A673 (cell line): ENCODE measurements around the gene MAN1B1. TPM values are rescaled to one million over a fixed set of nuclear protein-coding genes. Genes with fewer than 3 reads are reported as not detected.
"Not testable (repeated sequence)": the region's sequence is repeated elsewhere in the genome, so short reads cannot be mapped to it uniquely, and the experiment has no call there.

ENCODE experiments used
- BruUV-seq: library from RNA; stranded (reverse); fragments of 400-500 nt; replicated peaks from 2 replicates; lab custom pipeline; 2021; lab: Mats Ljungman, UMichigan
- CTCF ChIA-PET: fragments of 300-600 bp; sonication (Branson Sonifier 250); formaldehyde crosslinking; loops from one replicate; lab custom pipeline; 2022; ENCODE audit warnings: antibody characterized with exemption; lab: Charles Lee
- POLR2A ChIA-PET: fragments of 300-600 bp; sonication (Branson Sonifier 250); formaldehyde crosslinking; loops from one replicate; lab custom pipeline; 2022; ENCODE audit warnings: antibody characterized with exemption; ENCODE audit not compliant: low non-redundant PET; lab: Charles Lee
- DNase-seq: peaks from one replicate; pipeline ENCODE4 v3.0.0-alpha.2; 2015; ENCODE audit warnings: low spot score
- H3K27ac ChIP-seq: fragments of 200-600 bp; sonication (generic); 2 replicates; pipeline ENCODE4 v1.5.1; 2016; ENCODE audit warnings: mixed run types, low read depth, mild to moderate bottlenecking, mixed read lengths, antibody characterized with exemption, low read length; ENCODE audit not compliant: poor library complexity, severe bottlenecking
- H3K27me3 ChIP-seq: fragments of 200-600 bp; sonication (generic); replicated peaks from 2 replicates; pipeline ENCODE4 v1.6.1; 2017; ENCODE audit warnings: mixed run types, low read depth, mild to moderate bottlenecking, mixed read lengths, antibody characterized with exemption, low read length; ENCODE audit not compliant: insufficient read depth, poor library complexity
- H3K36me3 ChIP-seq: fragments of 200-600 bp; sonication (generic); 2 replicates; pipeline ENCODE4 v1.6.1; 2016; ENCODE audit warnings: mixed run types, mild to moderate bottlenecking, mixed read lengths, antibody characterized with exemption, low read length; ENCODE audit not compliant: insufficient read depth, poor library complexity, severe bottlenecking
- H3K4me1 ChIP-seq: fragments of 200-600 bp; sonication (generic); 2 replicates; pipeline ENCODE4 v1.6.1; 2017; ENCODE audit warnings: mixed run types, mild to moderate bottlenecking, mixed read lengths, antibody characterized with exemption, low read length; ENCODE audit not compliant: insufficient read depth, poor library complexity, severe bottlenecking
- H3K4me3 ChIP-seq: fragments of 200-600 bp; sonication (generic); 2 replicates; pipeline ENCODE4 v1.5.1; 2016; ENCODE audit warnings: low read depth, mixed run types, mild to moderate bottlenecking, mixed read lengths, low read length; ENCODE audit not compliant: poor library complexity, severe bottlenecking
- H3K9me3 ChIP-seq: fragments of 200-600 bp; sonication (generic); 2 replicates; pipeline ENCODE4 v1.6.1; 2016; ENCODE audit warnings: mixed run types, low read depth, mild to moderate bottlenecking, mixed read lengths, antibody characterized with exemption, low read length; ENCODE audit not compliant: poor library complexity, severe bottlenecking
- EZH2 ChIP-seq: fragments of 200-600 bp; sonication (generic); IDR thresholded peaks from 2 replicates; pipeline ENCODE4 v1.6.1; 2017; ENCODE audit warnings: borderline replicate concordance, low read depth, mild to moderate bottlenecking, mixed read lengths, antibody characterized with exemption, low read length; ENCODE audit not compliant: poor library complexity, severe bottlenecking
- intact Hi-C: fragments of 100-400 bp; cut with micrococcal nuclease; formaldehyde crosslinking; loops from one replicate; pipeline ENCODE4 v1.10.0; 2022; ENCODE audit not compliant: unreplicated experiment
- total RNA-seq: library from RNA; stranded (reverse); gene quantifications from 2 replicates; pipeline ENCODE4 v1.2.3, GENCODE V29; 2021
- TF ChIP-seq, protein P1 (sequence below): fragments of 300-800, 200-600 bp; sonication (generic); conservative IDR thresholded peaks from 2 replicates; pipeline ENCODE4 v1.5.1; 2017; ENCODE audit warnings: low read depth, mild to moderate bottlenecking, antibody characterized with exemption, low read length, moderate library complexity, mixed read lengths

MAN1B1 gene
- total RNA-seq, 1 experiment from 2014 or later: 48.6 TPM

DNA sequence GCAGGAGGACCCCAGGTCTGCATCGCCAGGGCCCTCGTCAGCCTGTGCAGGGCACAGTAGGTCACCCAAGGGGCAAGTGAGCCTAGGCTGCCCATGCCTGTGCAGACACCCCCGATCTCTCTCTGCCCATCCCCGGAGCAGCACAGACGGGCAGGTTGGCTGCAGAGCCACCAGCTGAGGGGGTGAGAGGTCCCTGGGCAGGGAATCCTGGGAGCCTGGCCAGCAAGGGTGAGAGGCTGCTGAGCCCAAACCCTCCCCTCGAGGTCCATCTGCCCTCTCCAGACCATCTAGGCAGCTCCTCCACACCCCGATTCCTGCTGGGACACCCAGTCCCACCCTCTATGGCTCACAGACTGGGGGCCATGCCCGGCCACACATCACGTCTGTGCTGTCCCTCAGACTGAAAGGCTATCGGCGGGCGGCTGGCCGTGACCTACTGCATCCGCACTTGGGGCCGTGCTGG is 30.5 kb downstream of the MAN1B1 start:
- intact Hi-C loops: loop anchor here (5.0 kb wide), 1 partner anchor 70 kb away; the partner anchor contains the start of gene NPDC1
- Histone ChIP-seq H3K4me3 (no peak overlapping the region), H3K36me3 (peaks cover 10% of the 10 kb centered on the region), H3K27ac (no peak overlapping the region), H3K4me1 (peaks cover 7% of the 10 kb centered on the region), H3K27me3 (no peaks in the 10 kb centered on the region), H3K9me3 (no peaks in the 10 kb centered on the region)
- no peak for TF ChIP-seq EZH2
- TF ChIP-seq, protein P1, sequence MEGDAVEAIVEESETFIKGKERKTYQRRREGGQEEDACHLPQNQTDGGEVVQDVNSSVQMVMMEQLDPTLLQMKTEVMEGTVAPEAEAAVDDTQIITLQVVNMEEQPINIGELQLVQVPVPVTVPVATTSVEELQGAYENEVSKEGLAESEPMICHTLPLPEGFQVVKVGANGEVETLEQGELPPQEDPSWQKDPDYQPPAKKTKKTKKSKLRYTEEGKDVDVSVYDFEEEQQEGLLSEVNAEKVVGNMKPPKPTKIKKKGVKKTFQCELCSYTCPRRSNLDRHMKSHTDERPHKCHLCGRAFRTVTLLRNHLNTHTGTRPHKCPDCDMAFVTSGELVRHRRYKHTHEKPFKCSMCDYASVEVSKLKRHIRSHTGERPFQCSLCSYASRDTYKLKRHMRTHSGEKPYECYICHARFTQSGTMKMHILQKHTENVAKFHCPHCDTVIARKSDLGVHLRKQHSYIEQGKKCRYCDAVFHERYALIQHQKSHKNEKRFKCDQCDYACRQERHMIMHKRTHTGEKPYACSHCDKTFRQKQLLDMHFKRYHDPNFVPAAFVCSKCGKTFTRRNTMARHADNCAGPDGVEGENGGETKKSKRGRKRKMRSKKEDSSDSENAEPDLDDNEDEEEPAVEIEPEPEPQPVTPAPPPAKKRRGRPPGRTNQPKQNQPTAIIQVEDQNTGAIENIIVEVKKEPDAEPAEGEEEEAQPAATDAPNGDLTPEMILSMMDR: no peak
- DNase-seq: no peak
- ChIA-PET CTCF (interaction anchor here (1.6 kb wide), 1 partner anchor 119 kb away, joined by 4 read pairs; no protein-coding TSS in a partner anchor), POLR2A (no interaction called here)
- BruUV-seq: no TSS peak

DNA sequence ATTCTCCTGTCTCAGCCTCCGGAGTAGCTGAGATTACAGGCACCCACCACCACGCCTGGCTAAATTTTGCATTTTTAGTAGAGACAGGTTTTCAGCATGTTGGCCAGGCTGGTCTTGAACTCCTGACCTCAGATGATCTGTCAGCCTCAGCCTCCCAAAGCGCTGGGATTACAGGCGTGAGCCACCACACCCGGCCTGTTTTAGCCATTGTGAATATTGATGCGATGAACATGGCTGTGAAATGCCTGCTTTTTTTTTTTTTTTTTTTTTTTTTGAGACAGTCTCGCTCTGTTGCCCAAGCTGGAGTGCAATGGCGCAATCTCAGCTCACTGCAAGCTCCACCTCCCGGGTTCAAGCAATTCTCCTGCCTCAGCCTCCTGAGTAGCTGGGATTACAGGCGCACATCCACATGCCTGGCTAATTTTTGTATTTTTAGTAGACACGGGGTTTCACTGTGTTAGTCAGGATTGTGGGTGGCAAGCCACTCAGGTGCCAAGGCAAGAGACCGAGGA is 31.4 kb downstream of the MAN1B1 start:
- DNase-seq, H3K36me3 ChIP-seq, H3K4me3 ChIP-seq, H3K9me3 ChIP-seq, POLR2A ChIA-PET, H3K27ac ChIP-seq, H3K27me3 ChIP-seq, BruUV-seq, H3K4me1 ChIP-seq: not testable (repeated sequence)
- intact Hi-C loops: loop anchor here (1.0 to 5.0 kb wide), 2 partner anchors 71 to 109 kb away; partner anchors contain the start of genes NPDC1 and RNF224
- CTCF ChIA-PET: interaction anchor here (0.8 to 1.6 kb wide), 3 partner anchors 57 to 119 kb away, joined by 4 to 8 read pairs (median 6); partner anchors contain the start of gene RNF224

DNA sequence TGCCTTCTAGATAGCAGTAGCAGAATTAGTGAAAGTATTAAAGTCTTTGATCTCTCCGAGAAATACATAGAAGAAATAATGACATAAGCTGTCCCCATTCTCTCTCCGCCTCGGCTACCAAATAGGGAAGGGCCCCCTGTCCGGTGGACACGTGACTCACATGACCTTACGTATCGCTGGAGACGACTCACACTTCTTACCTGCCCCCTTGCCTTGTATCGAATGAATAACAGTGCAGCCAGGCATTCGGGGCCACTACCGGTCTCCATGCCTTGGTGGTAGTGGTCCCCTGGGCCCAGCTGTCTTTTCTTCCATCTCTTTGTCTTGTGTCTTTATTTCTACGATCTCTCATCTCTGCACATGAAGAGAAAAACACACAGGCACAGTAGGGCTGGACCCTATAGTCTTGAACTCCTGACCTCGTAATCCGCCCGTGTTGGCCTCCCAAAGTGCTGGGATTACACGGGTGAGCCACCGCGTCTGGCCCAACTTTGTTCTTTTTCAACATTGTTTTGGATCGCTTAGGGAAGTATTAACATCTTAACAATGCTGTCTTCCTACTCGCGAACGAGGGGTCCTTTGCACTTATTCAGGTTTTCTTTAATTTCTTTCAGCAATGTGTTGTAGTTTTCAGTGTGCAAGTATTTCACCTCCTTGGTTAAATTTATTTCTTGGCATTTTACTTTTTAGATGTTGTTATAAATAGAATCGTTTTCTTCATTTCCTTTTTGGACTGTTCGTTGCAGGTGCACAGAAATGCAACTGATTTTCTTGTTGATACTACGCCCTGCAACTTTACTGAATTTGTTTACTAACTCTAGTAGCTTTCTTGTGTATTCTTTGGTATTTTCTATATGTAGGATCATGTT is 35.4 kb downstream of the MAN1B1 start:
- H3K27me3 ChIP-seq, H3K36me3 ChIP-seq, H3K4me3 ChIP-seq, H3K4me1 ChIP-seq, BruUV-seq, H3K27ac ChIP-seq, intact Hi-C loops, H3K9me3 ChIP-seq, DNase-seq, POLR2A ChIA-PET: not testable (repeated sequence)
- CTCF ChIA-PET: interaction anchor here (0.8 kb wide), 1 partner anchor 115 kb away, joined by 10 read pairs; no protein-coding TSS in a partner anchor

DNA sequence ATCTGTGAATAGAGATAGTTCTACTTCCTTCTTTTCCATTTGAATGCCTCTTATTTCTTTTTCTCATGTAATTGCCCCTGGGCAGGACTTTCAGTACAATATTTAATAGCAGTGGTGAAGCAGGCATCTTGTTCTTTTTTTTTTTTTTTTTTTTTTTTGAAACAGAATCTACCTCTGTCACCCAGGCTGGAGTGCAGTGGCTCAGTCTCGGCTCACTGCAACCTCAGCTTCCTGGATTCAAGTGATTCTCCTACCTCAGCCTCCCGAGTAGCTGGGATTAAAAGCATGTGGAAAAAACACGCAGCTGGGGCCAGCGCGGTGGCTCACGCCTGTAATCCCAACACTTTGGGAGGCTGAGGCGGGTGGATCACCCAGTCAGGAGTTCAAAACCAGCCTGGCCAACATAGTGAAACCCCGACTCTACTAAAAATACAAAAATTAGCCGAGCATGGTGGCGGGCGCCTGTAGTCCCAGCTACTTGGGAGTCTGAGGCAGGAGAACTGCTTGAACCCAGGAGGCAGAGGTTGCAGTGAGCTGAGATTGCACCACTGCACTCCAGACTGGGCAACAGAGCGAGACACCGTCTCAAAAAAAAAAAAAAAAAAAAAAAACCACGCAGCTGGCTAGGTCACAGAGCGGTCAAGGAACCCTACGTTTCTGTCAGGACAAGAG is 36.1 kb downstream of the MAN1B1 start:
- H3K36me3 ChIP-seq, H3K27ac ChIP-seq, DNase-seq, H3K4me3 ChIP-seq, POLR2A ChIA-PET, H3K4me1 ChIP-seq, H3K9me3 ChIP-seq, H3K27me3 ChIP-seq, intact Hi-C loops, BruUV-seq: not testable (repeated sequence)
- CTCF ChIA-PET: interaction anchor here (0.6 to 0.8 kb wide), 2 partner anchors 66 to 114 kb away, joined by 10 to 13 read pairs; no protein-coding TSS in a partner anchor
